Fibroblast of villous mesenchyme (primary cell): ENCODE results near the gene INAFM2. TPM values are rescaled to one million over a fixed set of nuclear protein-coding genes. Genes with fewer than 3 reads are reported as not detected.

Experiments used
- DNase-seq: peaks from one replicate; pipeline ENCODE4 v3.0.0-alpha.2; 2010; ENCODE audit warnings: low read depth
- H3K4me3 ChIP-seq: 2 replicates; pipeline ENCODE4 v1.5.1; 2011; ENCODE audit warnings: low read depth, mild to moderate bottlenecking, low read length
- total RNA-seq: library from RNA; depleted of rRNA; stranded (reverse); fragments of >200 nt; gene quantifications from 2 replicates; pipeline ENCODE4 v1.2.3, GENCODE V29; 2012
- TF ChIP-seq, protein P1 (sequence below): IDR thresholded peaks from 2 replicates; pipeline ENCODE4 v1.5.1; 2012; ENCODE audit warnings: low read depth, mild to moderate bottlenecking, low read length; ENCODE audit not compliant: insufficient read depth

Gene INAFM2
- total RNA-seq, 1 donor: 16.8 TPM

DNA sequence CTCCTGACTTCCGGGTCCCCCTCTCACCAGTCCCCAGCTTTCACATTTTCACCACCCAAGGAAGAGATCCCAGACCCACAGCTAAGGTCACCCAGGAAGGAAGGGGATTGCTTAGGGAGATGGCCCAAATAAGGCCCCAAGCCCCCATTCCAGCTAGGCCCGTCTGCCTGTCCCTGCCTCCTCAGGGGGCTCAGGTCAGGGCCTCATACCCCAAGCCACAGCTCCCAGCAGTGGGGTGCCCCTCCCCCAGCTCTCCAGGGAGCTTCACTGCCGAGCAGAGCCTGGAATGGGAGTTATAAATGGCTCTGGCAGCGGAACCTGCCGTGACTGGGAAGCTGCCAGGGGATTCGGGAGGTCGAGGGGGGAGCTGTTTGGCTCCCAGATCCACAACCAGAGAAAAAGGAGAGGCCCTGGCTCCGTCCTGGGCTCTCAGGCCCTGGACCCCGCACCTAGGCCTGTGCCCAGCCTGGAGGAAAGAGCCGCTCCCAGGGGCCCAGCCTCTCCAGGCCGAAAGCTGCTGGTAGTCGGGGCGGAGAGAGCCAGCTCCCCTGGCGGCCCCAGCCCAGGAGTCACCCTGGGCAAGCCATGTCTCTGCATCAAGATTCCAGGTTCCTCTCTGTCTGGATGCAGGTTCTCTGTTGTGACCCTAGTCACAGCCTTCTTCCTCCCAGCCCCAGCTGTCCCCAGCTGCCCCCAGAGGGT, 16.7 kb downstream of the INAFM2 start:
- H3K4me3 ChIP-seq: peak overlapping the region; percentile 57
- peak; percentile 69 for DNase-seq
- TF ChIP-seq, protein P1, sequence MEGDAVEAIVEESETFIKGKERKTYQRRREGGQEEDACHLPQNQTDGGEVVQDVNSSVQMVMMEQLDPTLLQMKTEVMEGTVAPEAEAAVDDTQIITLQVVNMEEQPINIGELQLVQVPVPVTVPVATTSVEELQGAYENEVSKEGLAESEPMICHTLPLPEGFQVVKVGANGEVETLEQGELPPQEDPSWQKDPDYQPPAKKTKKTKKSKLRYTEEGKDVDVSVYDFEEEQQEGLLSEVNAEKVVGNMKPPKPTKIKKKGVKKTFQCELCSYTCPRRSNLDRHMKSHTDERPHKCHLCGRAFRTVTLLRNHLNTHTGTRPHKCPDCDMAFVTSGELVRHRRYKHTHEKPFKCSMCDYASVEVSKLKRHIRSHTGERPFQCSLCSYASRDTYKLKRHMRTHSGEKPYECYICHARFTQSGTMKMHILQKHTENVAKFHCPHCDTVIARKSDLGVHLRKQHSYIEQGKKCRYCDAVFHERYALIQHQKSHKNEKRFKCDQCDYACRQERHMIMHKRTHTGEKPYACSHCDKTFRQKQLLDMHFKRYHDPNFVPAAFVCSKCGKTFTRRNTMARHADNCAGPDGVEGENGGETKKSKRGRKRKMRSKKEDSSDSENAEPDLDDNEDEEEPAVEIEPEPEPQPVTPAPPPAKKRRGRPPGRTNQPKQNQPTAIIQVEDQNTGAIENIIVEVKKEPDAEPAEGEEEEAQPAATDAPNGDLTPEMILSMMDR: no peak

DNA sequence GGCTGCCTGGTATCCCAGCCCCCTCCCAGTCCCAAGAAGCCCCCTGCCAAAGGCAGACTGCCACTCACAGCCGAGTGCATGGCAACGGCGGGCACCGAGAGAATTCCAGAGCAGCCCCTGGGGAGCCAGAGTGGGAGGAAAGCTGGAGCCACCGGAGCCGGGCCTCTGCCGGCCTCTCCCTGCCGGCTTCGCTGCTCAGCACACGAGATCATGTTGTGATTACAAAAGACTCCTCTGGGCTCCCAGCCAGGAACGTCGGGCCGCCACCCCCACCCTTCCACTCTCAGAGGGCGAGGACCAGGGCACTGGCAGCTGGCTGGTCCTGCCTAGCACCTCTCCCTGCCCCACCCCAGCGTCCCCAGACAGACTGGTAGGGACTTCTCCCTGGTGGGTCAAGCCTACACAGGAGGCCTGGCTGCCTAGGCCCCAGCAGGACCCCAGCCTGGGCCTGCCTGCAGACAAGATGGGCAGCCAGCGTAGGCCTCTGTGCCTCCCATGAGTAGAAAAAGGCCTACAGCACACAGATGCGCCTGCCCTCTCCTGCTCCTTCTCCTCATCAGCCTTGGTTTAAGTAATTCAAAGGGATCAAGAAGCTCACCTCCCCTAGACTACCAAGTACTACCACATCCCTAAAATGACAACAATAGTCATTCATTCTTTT, 17.4 kb downstream of the INAFM2 start, which contains the start of gene CCDC9B:
CCDC9B (minus strand) TSS at position 200 of the 661 bp plus-strand sequence; CDS start at position 80, 120 bp downstream.
- peak within 1 kb of the TSS; percentile 57 for H3K4me3 ChIP-seq
- DNase-seq: peak; percentile 93
- TF ChIP-seq, protein P1: no peak

- no peak for DNase-seq
- TF ChIP-seq, protein P1: no peak
Measured at GRCh38 chr15:40342416-40343320, 19.2 kb downstream of the INAFM2 start.

DNA sequence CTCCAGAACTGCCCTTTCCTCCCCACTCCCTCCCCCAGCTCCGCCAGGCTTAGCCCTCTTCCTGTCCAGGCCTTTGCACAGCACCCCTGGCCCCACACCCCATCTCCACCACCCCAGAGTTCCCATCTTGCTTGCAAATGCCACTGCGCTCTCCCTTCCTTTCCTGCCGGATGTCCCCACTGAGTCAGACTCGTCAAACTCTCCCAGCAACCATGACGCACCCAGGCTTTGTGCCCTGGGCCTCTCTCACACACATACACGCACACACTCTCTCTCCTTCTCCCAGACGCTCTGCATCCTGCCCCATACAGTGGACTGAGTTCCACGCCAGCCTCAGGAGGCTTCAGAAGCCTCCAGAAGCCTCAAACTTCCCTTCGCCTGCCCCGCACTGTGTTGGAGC, 20.0 kb downstream of the INAFM2 start:
- TF ChIP-seq, protein P1: no peak
- no peak overlapping the region for H3K4me3 ChIP-seq
- peak; percentile 89 for DNase-seq

More at GRCh38 chr15:40342416-40343320, 19.2 kb downstream of the INAFM2 start:
- no peak overlapping the region for H3K4me3 ChIP-seq

- TF ChIP-seq, protein P1: no peak
- H3K4me3 ChIP-seq: no peak overlapping the region
- DNase-seq: no peak
Measured at GRCh38 chr15:40344217-40344616, 20.7 kb downstream of the INAFM2 start.

GRCh38 chr15:40344631-40345120, 21.2 kb downstream of the INAFM2 start:
- TF ChIP-seq, protein P1: peak; percentile 84
- DNase-seq: peak; percentile 61
- no peak overlapping the region for H3K4me3 ChIP-seq
